Mammary microvascular endothelial cell (primary cell): ENCODE results near the gene SMC3. TPM values are rescaled to one million over a fixed set of nuclear protein-coding genes. Genes with fewer than 3 reads are reported as not detected.

Experiments used
- total RNA-seq: library from RNA; depleted of rRNA; stranded (reverse); fragments of >200 nt; gene quantifications from 2 replicates; pipeline ENCODE4 v1.2.3, GENCODE V29; 2015

Gene SMC3
- total RNA-seq, result 31.8 and 35.9 TPM in 2 replicates

GRCh38 chr10:110567201-110568054 lies at the start of gene SMC3:
TSS of gene SMC3 (plus strand) at chr10:110567695. CDS start at chr10:110567817, 122 bp downstream.

DNA sequence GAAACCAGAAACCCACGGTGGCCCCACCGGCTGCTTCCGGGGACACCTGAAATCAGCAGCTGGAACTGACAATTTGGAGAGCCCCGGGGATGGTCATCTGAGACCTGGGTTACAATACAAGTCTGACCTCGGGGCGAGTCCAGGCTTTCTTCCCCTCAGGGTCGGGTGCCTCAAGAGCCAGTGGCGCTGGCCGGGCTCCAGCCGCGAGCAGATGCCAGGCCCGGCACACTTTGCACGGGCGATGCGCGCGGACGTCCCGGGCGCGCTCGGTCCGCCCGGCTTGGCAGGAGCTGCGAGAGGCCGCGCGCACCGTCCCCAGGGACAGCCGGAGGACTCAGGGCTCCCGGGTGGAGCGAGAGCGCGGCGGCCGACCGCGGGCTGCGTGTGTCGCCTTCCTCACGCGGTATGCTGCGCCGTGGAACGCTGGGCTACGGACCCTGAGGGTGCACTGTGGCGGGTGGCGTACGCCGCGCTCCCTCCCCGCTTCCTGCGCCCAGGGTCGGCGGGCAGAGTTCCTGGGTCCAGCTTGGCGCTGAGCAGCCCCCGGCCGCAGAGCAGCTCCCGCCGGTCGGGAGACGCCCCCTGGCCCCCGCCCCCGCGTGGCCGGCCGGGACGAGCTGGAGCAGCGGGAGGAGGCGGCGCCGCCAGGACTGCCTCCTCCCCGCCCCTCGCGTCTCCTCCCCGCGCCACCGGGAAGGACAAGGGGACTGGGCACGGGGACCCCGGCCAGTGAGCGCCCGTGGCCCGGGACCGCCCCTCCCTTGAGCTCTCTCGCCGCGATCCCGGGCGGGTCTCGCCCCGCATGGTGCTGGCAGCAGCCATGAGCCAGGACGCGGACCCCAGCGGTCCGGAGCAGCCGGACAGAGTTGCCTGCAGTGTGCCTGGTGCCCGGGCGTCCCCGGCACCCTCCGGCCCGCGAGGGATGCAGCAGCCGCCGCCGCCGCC lies 76.4 kb downstream of the SMC3 start, which contains the start of gene RBM20:
RBM20 (plus strand) TSS at position 684 of the 945 bp plus-strand sequence; CDS start at position 803, 119 bp downstream.

Other genes with a start within 250 kb of the SMC3 start
- 44.3 and 48.3 TPM in 2 replicates for gene DUSP5, start 69.8 kb upstream of the SMC3 start, total RNA-seq
- gene RBM20, start 76.6 kb downstream of the SMC3 start, total RNA-seq, result 0.13 and 0.15 TPM in 2 replicates